NCI-H146 (cell line): Measurements from ENCODE around the gene SRGAP3.

Source experiments
- DNase-seq: peaks from one replicate; lab custom pipeline; 2025; lab: John Stamatoyannopoulos, UW

The SRGAP3 gene

GRCh38 chr3:9043063-9043462 is 206.4 kb downstream of the SRGAP3 start:
- no peak for DNase-seq

GRCh38 chr3:9041626-9042025 is 207.8 kb downstream of the SRGAP3 start:
- no peak for DNase-seq

GRCh38 chr3:9040996-9041395 is 208.4 kb downstream of the SRGAP3 start:
- DNase-seq = no peak

GRCh38 chr3:9037144-9037711 is 212.2 kb downstream of the SRGAP3 start:
- DNase-seq = no peak

- DNase-seq = no peak
Measured at GRCh38 chr3:9036404-9037131, 212.9 kb downstream of the SRGAP3 start.

- no peak for DNase-seq
Measured at GRCh38 chr3:9035961-9036360, 213.5 kb downstream of the SRGAP3 start.

GRCh38 chr3:9035473-9035872 is 214.0 kb downstream of the SRGAP3 start:
- DNase-seq = no peak

GRCh38 chr3:9033867-9034266 is 215.6 kb downstream of the SRGAP3 start:
- no peak for DNase-seq

GRCh38 chr3:9032231-9032777 is 217.1 kb downstream of the SRGAP3 start:
- DNase-seq = no peak

GRCh38 chr3:9030034-9030433 is 219.4 kb downstream of the SRGAP3 start:
- DNase-seq = no peak

GRCh38 chr3:9028134-9028533 is 221.3 kb downstream of the SRGAP3 start:
- no peak for DNase-seq

GRCh38 chr3:9026320-9027045 is 223.0 kb downstream of the SRGAP3 start:
- DNase-seq = no peak

- DNase-seq = no peak
Measured at GRCh38 chr3:9024341-9024740, 225.1 kb downstream of the SRGAP3 start.

GRCh38 chr3:9023226-9023590 is 226.2 kb downstream of the SRGAP3 start:
- DNase-seq = no peak

GRCh38 chr3:9022305-9023225 is 226.9 kb downstream of the SRGAP3 start:
- DNase-seq = no peak

GRCh38 chr3:9021271-9022009 is 228.0 kb downstream of the SRGAP3 start:
- DNase-seq = no peak

- DNase-seq = no peak
Measured at GRCh38 chr3:9020426-9020825, 229.0 kb downstream of the SRGAP3 start.

GRCh38 chr3:9019259-9019961 is 230.0 kb downstream of the SRGAP3 start:
- no peak for DNase-seq

- no peak for DNase-seq
Measured at GRCh38 chr3:9015250-9015649, 234.2 kb downstream of the SRGAP3 start.

- no peak for DNase-seq
Measured at GRCh38 chr3:9013782-9014563, 235.5 kb downstream of the SRGAP3 start.
